Measurements from ENCODE around the gene GINS3.

DNA sequence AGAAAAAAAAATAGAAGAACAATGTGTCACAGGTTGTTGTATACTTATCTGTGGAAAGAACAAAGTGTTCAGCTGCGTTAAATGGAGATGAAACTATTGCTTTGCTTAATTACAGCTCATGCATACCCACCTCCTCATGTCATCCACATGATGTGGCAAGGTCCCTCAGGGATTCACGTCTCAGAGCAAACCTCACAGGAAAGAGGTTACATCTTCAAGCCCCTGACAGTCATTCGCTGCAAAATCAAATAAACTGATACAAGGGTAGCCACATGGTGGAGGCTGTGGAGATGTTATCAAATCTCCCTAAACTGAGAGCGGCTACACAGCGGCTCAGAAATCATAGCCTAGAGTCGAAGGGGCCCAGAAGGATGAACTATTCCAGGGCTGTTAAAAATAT lies 21.1 kb downstream of the GINS3 start:
- TF ChIP-seq, protein P1, sequence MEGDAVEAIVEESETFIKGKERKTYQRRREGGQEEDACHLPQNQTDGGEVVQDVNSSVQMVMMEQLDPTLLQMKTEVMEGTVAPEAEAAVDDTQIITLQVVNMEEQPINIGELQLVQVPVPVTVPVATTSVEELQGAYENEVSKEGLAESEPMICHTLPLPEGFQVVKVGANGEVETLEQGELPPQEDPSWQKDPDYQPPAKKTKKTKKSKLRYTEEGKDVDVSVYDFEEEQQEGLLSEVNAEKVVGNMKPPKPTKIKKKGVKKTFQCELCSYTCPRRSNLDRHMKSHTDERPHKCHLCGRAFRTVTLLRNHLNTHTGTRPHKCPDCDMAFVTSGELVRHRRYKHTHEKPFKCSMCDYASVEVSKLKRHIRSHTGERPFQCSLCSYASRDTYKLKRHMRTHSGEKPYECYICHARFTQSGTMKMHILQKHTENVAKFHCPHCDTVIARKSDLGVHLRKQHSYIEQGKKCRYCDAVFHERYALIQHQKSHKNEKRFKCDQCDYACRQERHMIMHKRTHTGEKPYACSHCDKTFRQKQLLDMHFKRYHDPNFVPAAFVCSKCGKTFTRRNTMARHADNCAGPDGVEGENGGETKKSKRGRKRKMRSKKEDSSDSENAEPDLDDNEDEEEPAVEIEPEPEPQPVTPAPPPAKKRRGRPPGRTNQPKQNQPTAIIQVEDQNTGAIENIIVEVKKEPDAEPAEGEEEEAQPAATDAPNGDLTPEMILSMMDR (conservative IDR thresholded peaks at IDR 0.05; ENCODE audit: low read depth in 2 of 2): no peak
- TF ChIP-seq, protein P2, sequence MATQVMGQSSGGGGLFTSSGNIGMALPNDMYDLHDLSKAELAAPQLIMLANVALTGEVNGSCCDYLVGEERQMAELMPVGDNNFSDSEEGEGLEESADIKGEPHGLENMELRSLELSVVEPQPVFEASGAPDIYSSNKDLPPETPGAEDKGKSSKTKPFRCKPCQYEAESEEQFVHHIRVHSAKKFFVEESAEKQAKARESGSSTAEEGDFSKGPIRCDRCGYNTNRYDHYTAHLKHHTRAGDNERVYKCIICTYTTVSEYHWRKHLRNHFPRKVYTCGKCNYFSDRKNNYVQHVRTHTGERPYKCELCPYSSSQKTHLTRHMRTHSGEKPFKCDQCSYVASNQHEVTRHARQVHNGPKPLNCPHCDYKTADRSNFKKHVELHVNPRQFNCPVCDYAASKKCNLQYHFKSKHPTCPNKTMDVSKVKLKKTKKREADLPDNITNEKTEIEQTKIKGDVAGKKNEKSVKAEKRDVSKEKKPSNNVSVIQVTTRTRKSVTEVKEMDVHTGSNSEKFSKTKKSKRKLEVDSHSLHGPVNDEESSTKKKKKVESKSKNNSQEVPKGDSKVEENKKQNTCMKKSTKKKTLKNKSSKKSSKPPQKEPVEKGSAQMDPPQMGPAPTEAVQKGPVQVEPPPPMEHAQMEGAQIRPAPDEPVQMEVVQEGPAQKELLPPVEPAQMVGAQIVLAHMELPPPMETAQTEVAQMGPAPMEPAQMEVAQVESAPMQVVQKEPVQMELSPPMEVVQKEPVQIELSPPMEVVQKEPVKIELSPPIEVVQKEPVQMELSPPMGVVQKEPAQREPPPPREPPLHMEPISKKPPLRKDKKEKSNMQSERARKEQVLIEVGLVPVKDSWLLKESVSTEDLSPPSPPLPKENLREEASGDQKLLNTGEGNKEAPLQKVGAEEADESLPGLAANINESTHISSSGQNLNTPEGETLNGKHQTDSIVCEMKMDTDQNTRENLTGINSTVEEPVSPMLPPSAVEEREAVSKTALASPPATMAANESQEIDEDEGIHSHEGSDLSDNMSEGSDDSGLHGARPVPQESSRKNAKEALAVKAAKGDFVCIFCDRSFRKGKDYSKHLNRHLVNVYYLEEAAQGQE (IDR thresholded peaks at IDR 0.05; ENCODE audit: unreplicated experiment): no peak
- TF ChIP-seq POLR2AphosphoS5 (IDR thresholded peaks at IDR 0.05; ENCODE audit: low read depth) (no peak), EZH2 (IDR thresholded peaks at IDR 0.05; ENCODE audit: low read depth, unreplicated experiment) (no peak), CREB1 (CRISPR knock-in tag; IDR thresholded peaks at IDR 0.05; ENCODE audit: low read depth) (no peak)

Measured in GM23338 (cell line).